PFSK-1 (cell line): ENCODE data around the gene GPATCH2.

Experiments
- FOXP2 ChIP-seq: optimal IDR thresholded peaks from 2 replicates; pipeline ENCODE3; 2011; ENCODE audit warnings: borderline replicate concordance, control low read depth, inconsistent platforms; ENCODE audit not compliant: insufficient read depth; ENCODE audit errors: extremely low read length, extremely low read depth
- POLR2AphosphoS5 ChIP-seq: IDR thresholded peaks from 2 replicates; pipeline ENCODE4 v1.6.1; 2012; ENCODE audit warnings: low read depth, mild to moderate bottlenecking, control low read depth, low read length, moderate library complexity
- SIN3A ChIP-seq: IDR thresholded peaks from 2 replicates; pipeline ENCODE4 v1.6.1; 2012; ENCODE audit warnings: mild to moderate bottlenecking, low read length, moderate library complexity, borderline replicate concordance; ENCODE audit not compliant: insufficient read depth
- TAF1 ChIP-seq: IDR thresholded peaks from 2 replicates; pipeline ENCODE4 v1.6.1; 2012; ENCODE audit warnings: low read length, control low read depth, borderline replicate concordance; ENCODE audit not compliant: insufficient read depth
- TF ChIP-seq, protein P1 (sequence below), 2 experiments: IDR thresholded peaks; 2 replicates each; pipeline versions ENCODE4 v1.6.1 to v1.8.0; 2011 to 2012; ENCODE audit warnings: low read depth in 2 of 2, low read length in 2 of 2, control low read depth in 1 of 2, inconsistent platforms in 1 of 2, mild to moderate bottlenecking in 1 of 2, moderate library complexity in 1 of 2; ENCODE audit not compliant: insufficient read depth in 1 of 2

DNA sequence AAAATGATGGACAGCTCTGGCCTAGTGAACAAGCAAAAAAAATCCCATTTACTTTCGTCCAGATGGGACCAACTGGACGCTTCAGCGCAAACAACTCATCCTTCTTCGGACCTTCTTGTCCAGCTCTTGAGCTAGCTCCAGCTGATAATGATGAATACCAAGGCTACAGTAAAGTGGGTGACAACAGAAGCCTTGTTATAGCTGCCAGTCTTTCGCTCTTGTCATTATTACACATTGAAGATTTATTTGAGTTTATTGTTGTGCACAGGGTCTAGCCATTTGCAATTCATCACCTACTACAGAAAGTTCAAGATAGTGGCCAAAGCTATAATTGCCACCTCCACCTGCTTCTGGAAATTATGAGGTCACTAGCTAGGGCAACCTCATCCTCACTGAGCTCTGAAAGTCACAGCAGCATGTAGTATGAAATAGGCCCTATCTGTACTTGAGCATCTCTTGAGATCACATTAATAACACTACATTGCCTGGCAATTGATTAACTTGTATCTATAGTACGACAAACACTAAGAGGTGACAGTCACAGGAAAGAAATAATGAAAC, 76.9 kb downstream of the GPATCH2 start:
- TF ChIP-seq, protein P1, sequence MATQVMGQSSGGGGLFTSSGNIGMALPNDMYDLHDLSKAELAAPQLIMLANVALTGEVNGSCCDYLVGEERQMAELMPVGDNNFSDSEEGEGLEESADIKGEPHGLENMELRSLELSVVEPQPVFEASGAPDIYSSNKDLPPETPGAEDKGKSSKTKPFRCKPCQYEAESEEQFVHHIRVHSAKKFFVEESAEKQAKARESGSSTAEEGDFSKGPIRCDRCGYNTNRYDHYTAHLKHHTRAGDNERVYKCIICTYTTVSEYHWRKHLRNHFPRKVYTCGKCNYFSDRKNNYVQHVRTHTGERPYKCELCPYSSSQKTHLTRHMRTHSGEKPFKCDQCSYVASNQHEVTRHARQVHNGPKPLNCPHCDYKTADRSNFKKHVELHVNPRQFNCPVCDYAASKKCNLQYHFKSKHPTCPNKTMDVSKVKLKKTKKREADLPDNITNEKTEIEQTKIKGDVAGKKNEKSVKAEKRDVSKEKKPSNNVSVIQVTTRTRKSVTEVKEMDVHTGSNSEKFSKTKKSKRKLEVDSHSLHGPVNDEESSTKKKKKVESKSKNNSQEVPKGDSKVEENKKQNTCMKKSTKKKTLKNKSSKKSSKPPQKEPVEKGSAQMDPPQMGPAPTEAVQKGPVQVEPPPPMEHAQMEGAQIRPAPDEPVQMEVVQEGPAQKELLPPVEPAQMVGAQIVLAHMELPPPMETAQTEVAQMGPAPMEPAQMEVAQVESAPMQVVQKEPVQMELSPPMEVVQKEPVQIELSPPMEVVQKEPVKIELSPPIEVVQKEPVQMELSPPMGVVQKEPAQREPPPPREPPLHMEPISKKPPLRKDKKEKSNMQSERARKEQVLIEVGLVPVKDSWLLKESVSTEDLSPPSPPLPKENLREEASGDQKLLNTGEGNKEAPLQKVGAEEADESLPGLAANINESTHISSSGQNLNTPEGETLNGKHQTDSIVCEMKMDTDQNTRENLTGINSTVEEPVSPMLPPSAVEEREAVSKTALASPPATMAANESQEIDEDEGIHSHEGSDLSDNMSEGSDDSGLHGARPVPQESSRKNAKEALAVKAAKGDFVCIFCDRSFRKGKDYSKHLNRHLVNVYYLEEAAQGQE (IDR thresholded peaks at IDR 0.05; ENCODE audit: insufficient read depth in 1 of 2, low read depth in 2 of 2, low read length in 2 of 2) = no peak
- TF ChIP-seq TAF1 = no peak
- TF ChIP-seq POLR2AphosphoS5 = no peak
- no peak for TF ChIP-seq SIN3A
- no peak for TF ChIP-seq FOXP2
